GOT3 (cell line): Measurements from ENCODE around the gene PHLPP2.
"Not testable (repeated sequence)": the region's sequence is repeated elsewhere in the genome, so short reads cannot be mapped to it uniquely, and the experiment has no call there.

ENCODE experiments used
- DNase-seq: peaks from one replicate; lab custom pipeline; 2025; ENCODE audit warnings: mixed read lengths; lab: John Stamatoyannopoulos, UW

PHLPP2 gene

DNA sequence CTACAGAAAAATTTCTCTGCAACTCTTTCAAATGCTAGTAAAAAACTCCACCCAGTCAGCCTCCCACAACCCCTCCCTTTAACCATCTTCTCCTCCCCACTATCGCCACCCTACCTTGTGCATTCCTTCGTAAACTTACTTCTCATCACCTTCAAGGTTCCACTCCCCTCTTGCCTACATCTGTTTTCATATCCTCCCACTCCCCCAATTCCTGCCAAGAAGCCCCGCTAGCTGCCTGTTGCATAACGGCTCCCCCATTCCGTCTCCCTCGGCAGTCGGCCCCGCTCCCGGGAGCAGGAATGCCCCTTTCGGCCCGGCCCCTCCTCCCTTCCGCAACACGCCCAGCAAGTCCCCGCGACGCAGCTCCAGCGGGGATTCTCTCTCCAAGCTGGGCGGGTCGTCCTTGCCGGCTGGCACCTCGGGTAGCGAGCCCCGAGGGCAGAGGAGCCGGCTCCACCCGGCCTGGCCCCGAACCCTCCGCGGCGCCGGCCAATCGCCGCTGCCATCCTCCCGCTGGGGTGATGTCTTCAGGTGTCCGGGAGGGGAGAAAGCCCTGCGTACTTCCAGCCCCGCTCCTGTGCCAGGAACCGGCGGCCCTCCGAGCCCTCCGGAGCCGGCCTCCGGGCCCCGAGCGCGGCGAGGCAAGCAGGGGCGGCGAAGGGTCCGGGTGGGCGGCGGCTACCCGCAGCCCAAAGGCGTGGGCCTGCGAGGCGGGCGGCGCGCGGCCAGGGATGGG is 1.5 kb downstream of the PHLPP2 start:
- peak; percentile 16 for DNase-seq

DNA sequence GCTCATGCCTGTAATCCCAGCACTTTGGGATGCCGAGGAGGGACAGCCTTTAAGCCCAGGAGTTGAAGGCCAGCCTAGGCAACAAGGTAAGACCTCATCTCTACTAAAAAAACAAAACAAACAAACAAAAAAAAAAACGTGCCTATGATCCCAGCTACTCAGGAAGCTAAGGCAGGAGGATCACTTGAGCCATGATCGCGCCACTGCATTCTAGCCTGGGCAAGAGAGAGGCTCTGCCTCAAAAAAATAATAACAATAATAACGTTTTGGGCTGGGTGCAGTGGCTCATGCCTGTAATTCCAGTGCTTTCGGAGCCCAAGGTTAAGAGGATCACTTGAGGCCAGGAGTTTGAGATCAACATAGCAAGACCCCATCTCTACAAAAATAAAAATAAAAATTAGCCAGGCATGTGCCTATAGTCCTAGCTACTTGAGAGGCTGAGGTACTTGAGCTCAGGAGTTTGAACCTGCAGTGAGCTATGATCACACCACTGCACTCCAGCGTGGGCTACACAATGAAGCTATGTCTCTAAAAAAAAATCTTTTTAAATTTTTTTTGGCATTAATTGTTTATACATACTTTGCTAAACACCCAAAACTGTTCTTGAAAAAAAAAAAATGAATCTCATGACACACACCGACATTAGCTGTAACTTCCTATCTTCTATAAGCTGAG is 3.3 kb downstream of the PHLPP2 start:
- DNase-seq, result no peak

DNA sequence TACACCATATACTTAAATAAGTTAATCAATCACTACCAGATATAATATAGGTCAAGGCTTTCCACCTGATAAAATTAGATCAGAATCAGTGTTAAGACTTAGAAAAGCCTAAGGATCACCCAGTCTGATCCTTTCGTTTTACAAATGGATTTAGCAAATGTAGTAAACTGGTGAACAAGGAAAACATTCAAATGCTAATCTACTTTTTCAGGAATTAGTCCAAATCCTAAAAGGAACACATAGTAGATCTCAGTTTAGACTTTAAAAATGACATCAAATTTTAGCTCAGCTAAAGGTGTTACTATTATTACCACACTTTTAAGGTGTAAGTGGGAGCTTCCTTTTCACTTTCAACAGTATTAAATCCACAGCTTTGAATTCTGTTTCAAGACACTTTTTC is 12.0 kb downstream of the PHLPP2 start:
- no peak for DNase-seq

DNA sequence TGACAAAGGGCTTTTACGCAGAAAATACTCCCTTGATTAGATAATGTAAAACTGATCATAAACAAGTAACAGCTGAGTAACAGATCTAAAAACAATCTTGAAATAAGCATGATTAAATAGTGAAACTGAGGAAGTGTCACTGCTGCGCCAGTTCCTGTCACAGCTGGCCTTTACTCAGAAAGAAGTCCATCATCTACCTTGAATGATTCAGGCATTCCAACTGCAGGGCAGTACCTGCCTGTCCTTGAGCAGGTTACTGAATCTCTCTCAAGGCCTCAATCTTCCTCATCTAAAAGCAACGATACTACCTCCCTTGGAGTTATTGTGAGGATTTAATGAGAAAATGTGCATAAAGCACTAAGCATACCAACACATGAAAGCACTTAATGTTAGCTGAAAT is 12.7 kb downstream of the PHLPP2 start:
- no peak for DNase-seq

DNA sequence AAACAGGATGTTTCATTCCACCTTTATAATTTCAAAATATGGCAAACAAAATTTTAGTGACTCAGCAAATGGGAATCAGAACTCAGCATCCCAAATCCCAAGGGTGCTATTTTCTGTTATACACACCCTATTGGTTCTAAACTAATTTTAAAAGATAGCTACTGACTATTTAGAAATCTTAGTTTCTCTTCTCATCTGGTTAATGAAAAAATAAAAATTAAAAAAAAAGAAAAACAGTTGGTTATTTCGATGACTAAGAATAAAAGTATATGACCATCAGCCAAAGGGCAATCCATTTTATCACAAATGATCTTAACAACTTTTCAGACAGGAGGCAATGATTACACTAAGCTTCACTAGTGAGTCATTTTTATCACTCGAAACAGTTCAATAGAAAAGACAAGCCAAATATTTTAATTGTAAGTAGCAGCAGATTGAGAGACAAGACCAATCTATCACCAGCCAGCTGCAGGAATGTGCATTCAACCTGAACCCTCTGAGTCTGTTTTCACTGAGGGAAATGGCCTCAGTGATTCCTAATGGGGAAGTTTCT is 15.2 kb downstream of the PHLPP2 start:
- no peak for DNase-seq

DNA sequence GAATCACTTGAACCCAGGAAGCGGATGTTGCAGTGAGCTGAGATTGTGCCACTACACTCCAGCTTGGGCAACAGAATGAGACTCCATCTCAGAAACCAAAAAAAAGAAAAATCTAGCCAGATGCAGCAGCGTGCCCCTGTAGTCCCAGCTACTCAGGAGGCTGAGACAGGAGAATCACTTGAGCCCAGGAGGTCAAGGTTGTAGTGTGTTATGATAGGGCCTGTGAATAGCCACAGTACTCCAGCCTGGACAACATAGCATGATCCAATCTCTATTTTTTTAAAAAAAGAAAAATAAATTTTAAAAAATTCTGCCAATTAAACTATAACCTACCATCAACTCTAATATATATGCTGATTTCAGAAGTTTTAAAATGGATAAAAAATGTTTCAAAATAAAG is 15.8 kb downstream of the PHLPP2 start:
- no peak for DNase-seq

DNA sequence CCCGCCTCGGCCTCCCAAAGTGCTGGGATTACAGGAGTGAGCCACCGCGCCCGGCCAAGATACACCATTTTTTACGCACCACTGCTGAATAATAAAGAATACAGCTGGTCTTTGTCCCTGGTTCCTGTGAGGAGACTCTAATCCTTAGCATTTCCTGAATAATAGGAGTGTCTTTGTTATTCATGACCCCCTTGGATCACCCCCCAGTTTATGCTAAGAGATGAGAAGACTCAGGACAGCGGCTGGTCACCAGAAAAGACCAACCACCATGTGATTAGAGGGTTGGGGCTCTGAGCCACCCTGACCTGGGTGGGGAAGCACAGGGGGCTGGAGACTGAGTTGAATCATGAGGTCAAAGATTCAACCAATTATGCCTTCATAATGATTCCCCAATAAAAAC is 17.3 kb downstream of the PHLPP2 start:
- no peak for DNase-seq

DNA sequence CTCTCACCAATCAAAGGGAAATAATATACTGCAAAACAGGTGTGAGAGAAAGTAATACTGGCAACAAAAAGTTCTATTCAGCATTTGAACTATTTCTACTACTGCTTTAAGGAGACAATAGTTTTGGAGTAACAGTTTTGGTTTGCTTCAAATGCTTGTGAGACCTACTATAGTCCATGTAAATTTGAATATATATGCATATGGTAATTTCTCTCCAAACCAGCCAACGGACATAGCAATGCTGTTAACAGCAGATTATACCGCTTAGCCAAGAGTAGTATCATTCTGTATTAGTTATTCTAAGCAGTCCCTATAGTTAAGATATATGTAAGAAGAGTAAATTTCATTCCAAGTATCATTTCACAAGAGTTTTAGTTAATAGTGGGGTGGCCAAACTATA is 18.5 kb downstream of the PHLPP2 start:
- no peak for DNase-seq

DNA sequence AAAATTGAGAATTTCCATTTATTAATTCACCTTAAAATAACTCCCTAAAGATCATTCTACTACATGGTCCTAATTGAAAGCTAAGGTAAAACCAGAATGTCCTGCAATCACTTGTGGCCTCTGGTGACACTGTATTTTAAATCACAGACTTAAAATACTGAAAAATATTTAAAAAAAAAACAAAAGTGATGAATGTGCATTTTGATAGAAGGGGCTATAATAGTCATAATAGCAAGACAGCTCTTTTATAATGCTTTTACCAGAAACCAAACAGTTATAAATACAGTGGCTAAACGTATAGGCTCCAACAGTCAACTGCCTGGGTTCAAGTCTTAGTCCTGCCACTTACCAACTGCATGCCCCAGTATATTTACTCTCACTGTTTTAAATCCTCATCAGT is 21.2 kb downstream of the PHLPP2 start:
- DNase-seq, result no peak

DNA sequence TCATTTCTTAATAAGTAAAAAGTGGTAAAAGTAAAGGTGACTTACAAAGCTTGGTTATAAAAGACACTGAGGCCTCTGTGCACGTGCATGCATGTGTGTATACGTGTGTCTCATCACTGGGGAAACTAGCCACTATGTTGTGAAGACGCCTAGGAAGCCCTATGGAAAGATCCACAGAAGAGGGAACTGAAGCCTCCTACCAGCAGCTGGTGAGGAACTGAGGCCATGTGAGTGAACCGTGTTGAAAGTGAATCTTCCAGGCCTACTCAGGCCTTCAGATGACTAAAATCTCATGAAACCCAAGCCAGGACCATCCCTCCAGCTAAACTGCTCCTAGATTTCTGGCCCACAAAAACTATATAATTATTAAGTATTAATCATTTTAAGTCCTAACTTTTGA is 23.7 kb downstream of the PHLPP2 start:
- DNase-seq, result no peak

DNA sequence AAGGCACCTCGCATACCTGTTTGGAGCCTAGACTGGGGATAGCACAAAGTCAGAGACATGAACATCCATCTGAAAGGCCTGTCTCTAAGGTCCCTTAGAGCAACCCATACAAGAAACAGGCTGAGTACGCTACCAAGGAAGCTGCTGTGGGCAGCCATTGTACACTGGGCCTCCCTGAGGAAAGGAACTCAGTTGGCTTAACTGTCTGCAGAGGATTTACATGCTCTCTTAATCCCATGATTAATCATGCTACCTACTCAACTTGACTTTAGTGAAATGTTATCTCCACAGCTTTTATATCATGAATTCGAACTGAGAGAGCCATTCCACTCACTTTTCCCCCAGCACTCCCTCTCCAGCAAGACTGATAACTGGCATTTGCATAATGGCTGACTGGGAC is 26.0 kb downstream of the PHLPP2 start:
- DNase-seq, result no peak

DNA sequence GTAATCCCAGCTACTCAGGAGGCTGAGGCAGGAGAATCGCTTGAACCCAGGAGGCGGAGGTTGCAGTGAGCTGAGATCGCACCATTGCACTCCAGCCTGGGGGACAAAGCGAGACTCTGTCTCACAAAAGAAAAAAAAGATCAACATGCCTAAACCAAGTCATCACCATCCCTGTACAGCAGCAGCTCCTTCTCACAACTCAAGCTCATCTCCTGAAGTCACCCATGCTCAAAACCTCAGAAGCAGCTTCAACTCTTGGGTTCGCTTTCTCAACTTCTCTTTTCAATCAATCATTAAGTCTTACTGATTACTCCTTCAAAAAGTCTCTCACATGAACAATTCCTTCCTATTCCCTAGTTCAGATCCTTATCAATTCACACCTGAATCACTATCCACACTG is 31.3 kb downstream of the PHLPP2 start:
- DNase-seq, result no peak

DNA sequence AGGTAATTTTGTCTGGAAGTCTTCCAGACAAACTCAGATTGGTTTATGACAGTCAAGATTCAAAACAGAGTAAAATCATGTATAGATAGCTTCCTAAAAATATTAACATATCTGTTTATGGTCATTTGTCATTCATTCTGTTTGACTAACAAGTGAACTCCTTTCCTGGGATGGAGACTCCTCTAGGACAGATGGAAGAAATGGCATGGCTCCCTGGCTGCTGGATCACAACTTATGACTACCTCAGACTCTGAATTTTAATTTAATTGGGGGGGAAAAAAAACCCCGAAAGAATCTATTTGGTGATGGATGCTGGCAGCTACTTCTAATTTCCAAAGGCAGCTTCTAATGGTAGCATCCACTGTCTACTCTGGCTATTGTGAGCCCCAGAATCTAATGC is 34.6 kb downstream of the PHLPP2 start:
- no peak for DNase-seq

DNA sequence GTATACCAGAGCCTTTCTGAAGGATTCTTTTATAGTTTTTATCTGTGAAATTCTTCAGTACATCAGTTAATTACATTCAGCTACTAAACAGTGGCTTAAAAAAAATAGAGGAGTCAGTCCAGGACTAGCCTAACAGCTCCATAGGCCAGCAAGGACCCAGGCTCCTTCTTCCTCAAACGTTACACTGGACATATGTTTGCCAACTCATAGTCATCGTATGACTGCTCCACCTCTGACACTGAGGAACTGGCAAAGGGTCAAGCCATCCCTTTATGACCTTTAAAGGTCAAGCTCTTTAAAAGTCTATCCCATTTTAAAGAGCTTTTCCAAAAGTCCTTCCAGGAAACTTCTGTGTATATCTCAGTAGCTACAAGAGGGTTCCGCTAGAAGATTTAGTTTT is 36.6 kb downstream of the PHLPP2 start:
- no peak for DNase-seq

DNA sequence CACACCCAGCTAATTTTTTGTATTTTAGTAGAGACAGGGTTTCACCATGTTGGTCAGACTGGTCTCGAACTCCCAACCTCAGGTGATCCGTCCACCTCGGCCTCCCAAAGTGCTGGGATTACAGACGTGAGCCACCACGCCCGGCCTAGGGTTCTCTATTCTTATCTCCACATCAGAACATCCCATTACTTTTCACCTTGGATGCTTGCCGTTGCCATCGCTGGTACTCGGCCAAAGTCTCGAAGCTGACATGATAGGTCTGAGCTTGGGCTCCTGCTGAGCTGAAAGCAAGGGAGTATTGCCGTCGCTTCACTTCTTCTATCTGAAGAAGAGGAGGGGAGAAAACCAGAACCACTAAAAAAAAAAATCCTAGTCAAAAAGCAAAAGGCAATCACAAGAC is 40.2 kb downstream of the PHLPP2 start:
- DNase-seq, result not testable (repeated sequence)

DNA sequence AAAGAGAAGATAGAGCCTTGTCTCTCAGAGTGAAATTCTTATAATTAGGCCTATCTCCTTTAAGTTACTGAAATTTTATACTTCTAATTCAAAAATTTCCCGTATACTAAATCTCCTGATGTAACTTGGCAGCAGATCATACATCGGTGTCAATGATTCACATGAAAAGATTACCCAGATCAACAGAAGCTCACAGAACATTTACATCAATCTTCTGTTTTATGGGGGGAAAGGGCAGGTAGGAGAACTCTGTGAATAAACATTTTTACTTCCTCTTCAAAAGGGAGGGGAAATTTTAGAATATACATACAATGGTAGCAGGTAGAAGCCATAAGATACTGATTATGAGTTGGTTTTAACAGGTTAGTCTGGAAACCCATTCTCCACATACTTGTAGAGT is 43.1 kb downstream of the PHLPP2 start:
- DNase-seq, result no peak

DNA sequence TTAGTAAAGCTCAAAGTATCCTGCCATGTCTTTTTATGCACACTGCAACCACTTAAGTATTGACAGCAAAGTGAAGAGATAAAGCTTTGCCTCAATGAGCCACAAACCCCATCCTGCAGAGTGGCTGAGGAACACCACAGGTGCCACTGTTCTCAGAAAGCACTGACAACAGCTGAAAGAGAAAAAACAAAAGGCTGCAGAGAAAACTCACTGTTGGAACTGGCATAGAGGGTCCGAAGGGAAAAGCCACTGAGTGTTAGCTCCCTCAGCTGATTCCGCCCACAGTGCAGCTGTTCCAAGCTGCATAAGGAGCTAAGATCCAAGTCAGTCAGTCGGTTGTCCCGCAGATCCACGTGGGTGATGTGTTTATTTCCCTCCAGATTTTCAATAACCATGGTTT is 48.3 kb downstream of the PHLPP2 start:
- no peak for DNase-seq

DNA sequence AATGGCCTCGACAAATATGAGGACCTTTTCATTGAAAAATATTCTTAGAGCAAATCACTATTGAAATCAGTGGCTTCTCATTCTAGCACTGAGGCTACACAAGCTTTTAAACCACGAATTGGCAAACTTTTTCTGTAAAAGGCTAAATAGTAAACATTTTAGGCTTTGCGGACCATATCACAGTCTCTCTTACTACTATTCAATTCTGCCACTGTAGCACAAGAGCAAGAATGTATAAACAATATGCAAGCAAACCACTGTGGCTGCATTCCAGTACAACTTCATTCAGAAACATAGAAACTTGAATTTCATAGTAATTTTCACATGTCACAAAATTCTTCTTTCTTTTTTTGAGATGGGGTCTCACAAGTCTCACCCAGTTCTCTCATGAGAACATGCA is 49.1 kb downstream of the PHLPP2 start:
- DNase-seq, result no peak

DNA sequence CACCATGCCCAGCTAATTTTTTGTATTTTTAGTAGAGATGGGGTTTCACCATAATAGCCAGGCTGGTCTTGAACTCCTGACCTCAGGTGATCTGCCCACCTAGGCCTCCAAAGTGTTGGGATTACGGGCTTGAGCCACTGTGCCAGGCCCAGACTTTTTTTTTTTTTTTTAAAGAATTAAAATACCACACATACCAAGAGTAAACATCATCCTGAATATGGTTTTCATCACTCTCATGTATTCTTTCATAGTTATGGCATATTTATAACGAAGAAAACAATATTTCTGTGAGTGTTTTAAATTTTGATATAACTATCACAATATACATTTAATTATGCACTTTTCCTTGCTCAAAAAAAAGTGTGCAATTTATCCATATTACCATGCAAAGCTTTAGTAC is 50.3 kb downstream of the PHLPP2 start:
- no peak for DNase-seq

DNA sequence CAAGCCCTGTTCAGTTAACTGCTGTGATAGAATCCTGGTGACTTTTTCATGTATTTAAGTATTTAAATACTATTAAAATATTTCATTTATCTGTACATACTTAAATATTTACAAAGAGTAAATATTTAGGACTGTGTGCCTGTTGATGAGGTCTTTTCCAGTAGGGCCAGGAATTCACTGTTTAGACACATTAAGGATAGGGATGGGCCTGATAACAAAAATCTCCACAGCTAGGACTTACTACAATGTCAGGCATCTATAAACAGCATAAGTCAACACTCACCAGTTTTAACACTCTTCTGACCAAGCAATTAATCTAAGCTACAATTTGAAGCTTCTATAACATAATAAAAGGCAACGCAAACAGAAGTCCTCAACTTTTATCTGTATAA is 50.9 kb downstream of the PHLPP2 start:
- DNase-seq, result no peak

DNA sequence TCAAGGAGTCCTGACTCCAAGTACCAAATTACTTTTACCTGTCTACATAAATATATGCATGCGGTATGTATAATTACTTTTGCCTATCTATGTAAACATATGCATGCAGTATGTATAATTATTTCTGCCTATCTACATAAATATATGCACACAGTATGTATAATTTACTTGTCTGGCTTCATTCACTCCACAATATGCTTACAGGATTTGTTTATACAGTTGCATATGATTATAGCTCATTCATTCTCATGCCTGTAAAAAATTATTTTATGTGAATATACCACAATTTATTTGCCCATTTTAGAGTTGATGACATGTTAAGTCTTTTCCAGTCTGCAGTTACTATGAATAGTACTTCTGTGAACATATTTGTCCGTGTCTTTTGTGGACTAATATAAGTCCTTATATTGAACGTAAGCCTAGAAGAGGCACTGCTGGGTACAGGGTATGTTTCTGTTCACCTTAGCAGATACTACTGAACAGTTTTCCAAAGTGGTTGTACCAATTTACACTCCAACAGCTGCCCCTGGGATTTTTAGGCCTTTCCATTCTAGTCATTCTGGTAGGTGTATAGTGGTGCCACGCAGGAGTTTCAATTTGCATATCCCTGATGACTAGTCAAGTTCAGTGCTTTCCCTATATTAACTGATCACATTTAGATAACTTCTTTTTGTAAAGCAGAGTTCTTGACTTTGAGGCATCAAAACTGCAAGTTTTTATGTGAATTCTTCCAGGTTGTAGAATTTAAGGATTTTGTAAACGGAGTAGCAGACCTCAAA is 51.5 kb downstream of the PHLPP2 start:
- no peak for DNase-seq

DNA sequence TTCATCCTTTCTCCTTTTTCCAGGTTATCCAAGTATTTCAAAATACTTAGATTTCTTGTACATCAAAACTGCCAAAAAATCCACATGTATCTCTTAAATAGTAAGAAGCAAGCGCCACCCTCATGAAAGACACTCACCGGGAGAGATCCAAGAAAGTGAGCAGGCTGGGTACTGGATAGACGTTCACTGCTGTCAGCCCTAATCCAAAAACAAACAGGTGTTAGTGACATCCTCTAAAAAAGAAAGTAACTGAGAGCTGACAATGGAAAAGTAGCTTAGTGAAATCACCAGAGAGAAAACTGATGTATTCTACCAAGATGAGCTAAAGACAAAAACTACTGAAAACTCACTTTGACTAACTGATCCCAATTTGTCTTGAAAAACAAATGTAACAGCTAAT is 52.4 kb downstream of the PHLPP2 start:
- DNase-seq, result no peak

DNA sequence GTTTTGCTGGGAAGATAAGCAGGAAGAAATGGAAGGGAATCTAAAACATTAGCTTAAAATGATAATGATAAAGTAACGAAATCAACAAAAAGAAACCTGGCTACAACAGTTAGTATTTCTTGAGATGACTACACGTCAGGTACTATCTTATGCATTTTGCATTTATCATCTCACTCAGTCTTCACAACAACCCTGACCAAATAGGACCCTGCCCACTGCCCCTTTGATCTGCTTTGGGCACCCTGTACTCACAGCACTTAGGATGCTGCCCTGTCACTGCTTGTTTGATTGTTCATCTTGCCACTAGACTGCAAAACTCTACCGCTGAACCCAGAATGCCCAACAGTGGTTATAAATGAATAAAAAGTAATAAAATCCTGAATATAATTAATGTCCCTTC is 53.3 kb downstream of the PHLPP2 start:
- no peak for DNase-seq
